GM19455 (cell line): Measurements from ENCODE around the gene ATP8B4.
A peak's percentile ranks its signal among the peaks of the same experiment; 100 is the strongest.

ENCODE experiments used
- ATAC-seq: cut with Tn5 transposase; IDR thresholded peaks from one replicate; pipeline ENCODE4 v1.9.1; 2021; ENCODE audit not compliant: unreplicated experiment

ATP8B4 gene

GRCh38 chr15:50024281-50024680 is 94.8 kb downstream of the ATP8B4 start:
- ATAC-seq: no peak

GRCh38 chr15:50018491-50018890 is 100.5 kb downstream of the ATP8B4 start:
- no peak for ATAC-seq

- no peak for ATAC-seq
These were observed 101.5 kb downstream of the ATP8B4 start for GRCh38 chr15:50017522-50017921.

GRCh38 chr15:50016951-50017350 is 102.1 kb downstream of the ATP8B4 start:
- ATAC-seq: no peak

GRCh38 chr15:50012790-50013189 is 106.2 kb downstream of the ATP8B4 start:
- ATAC-seq: no peak

GRCh38 chr15:50009634-50010033 is 109.4 kb downstream of the ATP8B4 start:
- ATAC-seq: no peak

- ATAC-seq: peak; percentile 100
These were observed 115.2 kb downstream of the ATP8B4 start for GRCh38 chr15:50003786-50004334.

GRCh38 chr15:49991587-49991986 is 127.4 kb downstream of the ATP8B4 start:
- no peak for ATAC-seq

GRCh38 chr15:49990835-49991545 is 128.0 kb downstream of the ATP8B4 start:
- ATAC-seq: no peak

- ATAC-seq: no peak
These were observed 129.5 kb downstream of the ATP8B4 start for GRCh38 chr15:49989498-49989897.

- no peak for ATAC-seq
These were observed 130.3 kb downstream of the ATP8B4 start for GRCh38 chr15:49988766-49989165.

GRCh38 chr15:49987896-49988295 is 131.1 kb downstream of the ATP8B4 start:
- no peak for ATAC-seq

GRCh38 chr15:49987198-49987785 is 131.7 kb downstream of the ATP8B4 start:
- no peak for ATAC-seq

- no peak for ATAC-seq
These were observed 132.7 kb downstream of the ATP8B4 start for GRCh38 chr15:49986326-49986725.

- ATAC-seq: no peak
These were observed 133.6 kb downstream of the ATP8B4 start for GRCh38 chr15:49985463-49985862.

- ATAC-seq: no peak
These were observed 134.6 kb downstream of the ATP8B4 start for GRCh38 chr15:49984436-49984835.

GRCh38 chr15:49982584-49982983 is 136.4 kb downstream of the ATP8B4 start:
- ATAC-seq: no peak

- ATAC-seq: no peak
These were observed 139.2 kb downstream of the ATP8B4 start for GRCh38 chr15:49979705-49980382.

- no peak for ATAC-seq
These were observed 140.9 kb downstream of the ATP8B4 start for GRCh38 chr15:49978121-49978520.

GRCh38 chr15:49977306-49977705 is 141.7 kb downstream of the ATP8B4 start:
- no peak for ATAC-seq

- ATAC-seq: no peak
These were observed 154.5 kb downstream of the ATP8B4 start for GRCh38 chr15:49964551-49964950.

- ATAC-seq: no peak
These were observed 155.0 kb downstream of the ATP8B4 start for GRCh38 chr15:49964061-49964460.
